Lung microvascular endothelial cell (primary cell): ENCODE measurements around the gene TMEM170B. TPM values are rescaled to one million over a fixed set of nuclear protein-coding genes. Genes with fewer than 3 reads are reported as not detected.

Source experiments
- DNase-seq, 2 donors: peaks; one replicate each; pipeline versions ENCODE4 v3.0.0 to v3.0.0-alpha.2; 2010; ENCODE audit warnings: low read depth in 2 of 2
- total RNA-seq: library from RNA; depleted of rRNA; stranded (reverse); fragments of >200 nt; gene quantifications from 2 replicates; pipeline ENCODE4 v1.2.1, GENCODE V29; 2014

The TMEM170B gene
- 1.1 and 2.0 TPM in 2 replicates for total RNA-seq

- DNase-seq: peak; percentile 73 to 92
These were observed at the start of gene TMEM170B for GRCh38 chr6:11537229-11538051. TSS of gene TMEM170B (plus strand) at chr6:11537749. CDS start at chr6:11538278, 529 bp downstream.

- no peak for DNase-seq
These were observed 46.6 kb upstream of the TMEM170B start for GRCh38 chr6:11490996-11491395.

- DNase-seq: no peak
These were observed 45.7 kb upstream of the TMEM170B start for GRCh38 chr6:11491596-11492463.

GRCh38 chr6:11492464-11493290 is 44.9 kb upstream of the TMEM170B start:
- no peak for DNase-seq

GRCh38 chr6:11493974-11494373 is 43.6 kb upstream of the TMEM170B start:
- DNase-seq: peak in 1 of 2 donors; percentile 15

GRCh38 chr6:11494786-11495564 is 42.6 kb upstream of the TMEM170B start:
- peak; percentile 20 to 69 for DNase-seq

- DNase-seq: no peak
These were observed 41.9 kb upstream of the TMEM170B start for GRCh38 chr6:11495565-11496145.

GRCh38 chr6:11496152-11497060 is 41.1 kb upstream of the TMEM170B start:
- DNase-seq: peak; percentile 90 to 94

GRCh38 chr6:11497107-11497506 is 40.4 kb upstream of the TMEM170B start:
- DNase-seq: no peak

GRCh38 chr6:11497881-11498280 is 39.7 kb upstream of the TMEM170B start:
- DNase-seq: no peak

GRCh38 chr6:11500008-11500407 is 37.5 kb upstream of the TMEM170B start:
- peak; percentile 85 to 87 for DNase-seq

- DNase-seq: no peak
These were observed 28.1 kb upstream of the TMEM170B start for GRCh38 chr6:11509471-11509870.

- no peak for DNase-seq
These were observed 22.9 kb upstream of the TMEM170B start for GRCh38 chr6:11514672-11515071.

GRCh38 chr6:11515763-11516162 is 21.8 kb upstream of the TMEM170B start:
- no peak for DNase-seq

- no peak for DNase-seq
These were observed 14.5 kb upstream of the TMEM170B start for GRCh38 chr6:11522812-11523605.

- no peak for DNase-seq
These were observed 11.9 kb upstream of the TMEM170B start for GRCh38 chr6:11525468-11526155.

- DNase-seq: no peak
These were observed 11.4 kb upstream of the TMEM170B start for GRCh38 chr6:11526156-11526505.
